CD4-positive, alpha-beta T cell treated with Interleukin-17A for 4 hours (primary cell): ENCODE results near the gene NPW.

ENCODE experiments used
- DNase-seq: peaks from one replicate; pipeline ENCODE4 v3.0.0-alpha.2; 2020; ENCODE audit warnings: mixed read lengths

NPW gene

DNA sequence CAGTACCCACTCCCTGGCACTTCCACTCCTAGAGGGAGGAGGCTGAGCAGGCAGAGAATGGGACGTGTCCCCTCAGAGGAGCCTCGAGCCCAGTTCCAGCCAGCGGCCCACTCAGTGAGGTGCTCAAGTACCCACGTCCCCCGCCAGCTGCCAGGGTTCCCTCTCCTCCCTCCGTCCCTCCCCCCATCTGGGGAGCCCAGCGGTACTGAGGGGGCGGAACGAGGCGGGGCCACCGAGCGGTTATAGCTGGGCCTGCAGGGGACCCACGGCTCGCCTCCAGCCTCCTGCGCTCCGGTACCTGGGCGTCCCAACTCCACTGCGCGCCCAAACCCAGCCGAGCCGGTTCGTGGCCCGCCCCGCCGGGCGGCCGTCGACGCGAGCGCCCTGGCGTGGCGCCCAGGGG, at the start of gene NPW:
Gene NPW, plus strand, starts transcription at position 268 of the 403 bp plus-strand sequence.
- peak; percentile 26 for DNase-seq

- DNase-seq = peak; percentile 95
Observed at GRCh38 chr16:1971796-1972489, 47.6 kb upstream of the NPW start, which contains the start of gene TBL3. TSS of gene TBL3 (plus strand) at chr16:1972053. CDS start at chr16:1972165, 112 bp downstream.

- no peak for DNase-seq
Observed at GRCh38 chr16:1972490-1972877, 47.1 kb upstream of the NPW start.

GRCh38 chr16:1973461-1974156, 46.0 kb upstream of the NPW start:
- no peak for DNase-seq

- DNase-seq = no peak
Observed at GRCh38 chr16:1974157-1975070, 45.2 kb upstream of the NPW start.

DNA sequence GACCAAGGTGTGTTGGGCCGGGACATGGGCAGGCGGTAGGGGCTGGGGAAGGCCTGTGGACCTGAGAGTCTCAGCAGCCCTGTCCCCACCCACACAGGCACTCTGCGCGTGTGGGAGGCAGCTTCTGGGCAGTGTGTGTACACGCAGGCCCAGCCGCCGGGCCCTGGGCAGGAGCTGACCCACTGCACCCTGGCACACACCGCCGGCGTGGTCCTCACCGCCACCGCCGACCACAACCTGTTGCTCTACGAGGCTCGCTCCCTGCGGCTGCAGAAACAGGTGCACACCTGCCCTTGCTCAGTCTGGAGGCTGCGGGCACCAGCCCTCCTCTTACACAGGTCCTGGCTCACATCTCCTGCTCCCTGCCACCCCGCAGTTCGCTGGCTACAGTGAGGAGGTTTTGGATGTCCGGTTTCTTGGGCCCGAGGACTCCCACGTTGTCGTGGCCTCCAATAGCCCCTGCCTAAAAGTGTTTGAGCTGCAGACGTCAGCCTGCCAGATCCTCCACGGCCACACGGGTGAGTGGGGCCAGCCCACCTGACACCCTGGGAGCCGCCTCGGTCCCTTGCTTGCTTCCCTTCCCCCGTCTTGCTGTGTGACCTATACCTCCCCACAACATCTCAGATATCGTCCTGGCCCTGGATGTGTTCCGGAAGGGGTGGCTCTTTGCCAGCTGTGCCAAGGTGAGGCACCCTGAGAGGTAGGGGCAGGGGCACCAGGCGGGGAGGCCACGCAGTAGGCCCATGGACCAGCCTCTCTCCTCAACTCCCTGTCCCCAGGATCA, 44.0 kb upstream of the NPW start:
- DNase-seq = no peak

DNA sequence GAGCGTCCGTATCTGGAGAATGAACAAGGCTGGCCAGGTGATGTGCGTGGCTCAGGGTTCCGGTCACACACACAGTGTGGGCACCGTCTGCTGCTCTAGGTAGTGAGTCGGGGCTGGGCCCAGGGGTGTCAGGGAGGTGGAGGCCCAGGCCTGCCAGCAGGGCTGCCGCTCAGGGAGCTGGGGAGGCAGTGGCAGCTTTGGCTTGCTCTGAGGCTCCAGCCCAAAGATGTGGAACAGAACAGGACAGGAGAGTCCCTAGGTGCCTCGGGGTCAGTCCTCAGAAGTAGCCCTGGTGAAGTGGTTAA, 43.4 kb upstream of the NPW start:
- DNase-seq = no peak

DNA sequence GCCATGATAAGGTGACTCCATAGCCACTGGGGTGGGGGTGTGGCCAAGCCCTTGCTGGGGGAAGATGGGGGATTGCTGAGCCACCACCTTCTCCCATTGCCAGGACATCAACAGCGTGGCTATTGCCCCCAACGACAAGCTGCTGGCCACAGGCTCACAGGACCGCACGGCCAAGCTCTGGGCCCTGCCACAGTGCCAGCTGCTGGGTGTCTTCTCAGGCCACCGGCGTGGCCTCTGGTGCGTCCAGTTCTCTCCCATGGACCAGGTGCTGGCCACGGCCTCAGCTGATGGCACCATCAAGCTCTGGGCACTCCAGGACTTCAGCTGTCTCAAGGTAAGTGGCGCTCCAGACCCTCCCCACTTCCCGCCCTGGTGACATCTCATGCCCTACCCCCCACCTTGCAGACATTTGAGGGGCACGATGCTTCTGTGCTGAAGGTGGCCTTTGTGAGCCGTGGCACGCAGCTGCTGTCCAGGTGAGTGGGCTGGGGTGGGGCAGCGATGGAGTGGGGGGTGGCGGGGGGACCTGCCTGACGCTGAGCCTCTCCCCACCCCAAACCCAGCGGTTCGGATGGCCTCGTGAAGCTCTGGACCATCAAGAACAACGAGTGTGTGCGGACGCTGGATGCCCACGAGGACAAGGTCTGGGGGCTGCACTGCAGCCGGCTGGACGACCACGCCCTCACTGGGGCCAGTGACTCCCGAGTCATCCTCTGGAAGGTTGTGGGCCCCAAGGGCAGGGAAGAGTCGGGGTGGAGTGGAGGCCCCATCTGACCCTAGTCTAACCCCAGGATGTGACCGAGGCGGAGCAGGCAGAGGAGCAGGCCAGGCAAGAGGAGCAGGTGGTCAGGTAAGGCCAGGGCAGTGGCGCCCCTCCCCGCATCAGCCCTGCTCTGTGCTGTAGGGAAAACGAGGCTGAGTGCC, 42.4 kb upstream of the NPW start:
- no peak for DNase-seq

GRCh38 chr16:1977875-1978268, 41.7 kb upstream of the NPW start:
- no peak for DNase-seq

- DNase-seq = no peak
Observed at GRCh38 chr16:1978476-1979120, 41.0 kb upstream of the NPW start.

GRCh38 chr16:1979271-1980029, 40.1 kb upstream of the NPW start:
- DNase-seq = peak; percentile 56

DNA sequence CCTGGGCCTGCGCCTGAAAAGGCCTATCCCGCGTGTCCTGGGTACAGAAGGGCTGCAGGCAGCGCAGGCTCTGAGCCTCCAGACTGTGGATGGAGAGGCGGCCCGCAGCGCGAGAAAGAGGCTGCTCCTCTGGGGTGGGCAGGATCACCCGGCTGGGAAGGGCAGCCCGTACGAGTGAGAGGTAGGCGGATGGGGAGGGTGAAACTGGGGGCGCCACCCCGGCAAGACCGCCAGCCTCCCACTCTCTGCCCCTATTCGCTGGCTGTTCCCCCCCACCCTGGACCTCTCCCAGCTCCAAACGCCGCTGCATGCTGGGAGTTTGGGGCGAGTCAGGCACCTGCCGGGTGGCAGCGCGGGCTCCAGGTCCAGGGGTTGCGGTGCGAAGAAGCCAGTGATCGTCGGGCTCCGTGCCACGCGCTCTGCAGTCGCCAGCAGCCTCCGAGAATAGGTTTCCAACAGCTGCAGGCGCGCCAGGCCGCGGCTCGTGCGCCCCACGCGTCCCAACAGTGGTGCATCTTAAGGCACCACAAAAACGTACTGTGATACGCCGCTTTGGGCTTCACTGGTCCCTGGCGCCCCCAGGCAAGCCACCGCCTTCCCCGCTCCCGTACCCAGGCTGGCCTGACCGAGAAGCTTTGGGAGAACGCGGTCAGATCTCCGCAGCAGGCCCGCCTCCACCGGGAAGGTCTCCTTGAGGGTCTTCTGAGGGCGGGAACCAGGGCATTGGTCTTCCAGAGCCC, 39.4 kb upstream of the NPW start:
- no peak for DNase-seq

DNA sequence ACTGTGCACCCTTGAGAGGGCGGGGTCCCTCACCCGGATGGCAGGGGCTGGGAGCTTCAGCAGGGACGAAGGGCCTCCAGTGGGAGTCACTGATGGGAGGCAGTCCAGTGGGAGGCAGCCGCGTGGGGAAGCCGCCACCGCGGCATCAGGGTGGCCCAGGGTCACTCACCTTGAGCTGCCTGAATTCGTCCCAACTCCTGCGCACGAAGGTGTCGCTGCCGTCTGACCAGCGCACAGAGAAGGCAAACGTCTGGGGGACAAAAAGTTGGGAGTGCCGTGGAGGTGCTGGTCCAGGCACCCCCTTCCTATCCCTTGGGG, 38.9 kb upstream of the NPW start:
- DNase-seq = no peak

GRCh38 chr16:1981398-1981836, 38.2 kb upstream of the NPW start, which contains the start of gene NOXO1:
TSS of gene NOXO1 (minus strand) at chr16:1981469. CDS start at chr16:1981179, 290 bp downstream.
- no peak for DNase-seq

- DNase-seq = no peak
Observed at GRCh38 chr16:1982013-1982433, 37.6 kb upstream of the NPW start.

DNA sequence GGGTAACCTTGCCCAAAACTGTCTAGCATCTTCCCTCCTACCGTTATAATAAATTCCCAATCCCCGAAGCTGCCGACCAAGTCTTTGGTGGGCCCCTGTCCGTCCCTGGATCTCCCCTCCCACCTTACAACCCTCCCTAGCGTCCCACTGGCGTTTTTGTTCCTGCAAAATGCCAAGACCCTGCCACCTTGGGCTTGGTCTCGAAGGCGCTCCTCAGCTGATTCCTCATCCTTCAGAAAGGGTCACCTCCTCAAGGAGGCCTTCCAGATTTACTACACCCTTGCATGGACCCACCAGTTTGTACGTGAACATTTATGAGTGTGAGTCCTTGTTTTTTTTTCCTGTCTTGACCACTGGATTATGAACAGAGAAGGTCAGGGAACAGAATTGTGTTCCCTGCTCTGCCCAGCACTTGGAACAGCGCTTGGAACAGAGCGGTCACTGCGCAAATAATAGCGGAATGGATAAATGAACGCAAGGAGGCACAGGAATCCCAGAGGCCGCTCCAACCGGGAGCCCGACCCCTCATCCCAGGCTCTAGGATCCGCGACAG, 36.5 kb upstream of the NPW start:
- no peak for DNase-seq

DNA sequence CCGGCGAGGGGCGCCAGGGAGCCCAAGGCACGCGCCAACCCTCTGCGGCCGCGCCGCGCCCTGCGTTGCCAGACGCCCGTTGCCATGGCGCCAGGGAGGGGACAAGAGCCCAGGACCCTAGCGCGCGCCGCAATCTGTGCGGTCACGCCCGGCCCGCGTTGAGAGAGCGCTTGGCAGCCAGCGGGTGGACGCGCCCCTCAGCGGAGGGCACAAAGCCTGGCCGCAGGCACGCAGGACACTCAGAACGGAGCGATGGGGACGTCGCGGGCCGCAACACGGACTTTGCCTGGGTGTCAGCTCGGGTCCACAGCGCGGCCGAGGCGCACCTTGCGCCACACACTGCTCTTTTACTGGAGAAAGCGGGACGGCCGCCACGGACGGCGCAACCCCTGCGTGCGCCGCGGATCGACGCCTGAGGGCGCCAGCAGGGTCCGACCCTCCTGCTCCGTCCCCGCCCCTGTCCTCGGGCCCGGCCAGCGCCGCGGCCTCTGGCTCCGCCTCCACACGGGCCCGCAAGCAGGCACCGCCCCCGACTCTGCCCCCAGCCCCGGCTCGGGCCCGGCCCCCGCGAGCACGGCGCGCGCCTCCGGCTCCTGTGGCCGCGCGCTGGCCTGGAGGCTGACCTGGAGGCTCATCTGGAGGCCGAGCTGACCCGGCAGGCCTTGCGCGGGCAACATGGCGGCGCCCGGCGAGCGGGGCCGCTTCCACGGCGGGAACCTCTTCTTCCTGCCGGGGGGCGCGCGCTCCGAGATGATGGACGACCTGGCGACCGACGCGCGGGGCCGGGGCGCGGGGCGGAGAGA, 35.8 kb upstream of the NPW start, which contains the start of gene GFER:
Gene GFER, plus strand, starts transcription at position 650 of the 803 bp plus-strand sequence. Its CDS starts 26 bp downstream, at position 676.
- DNase-seq = peak; percentile 81
